Lung (tissue), 12 donors: Measurements from ENCODE around the gene SND1. TPM values are rescaled to one million over a fixed set of nuclear protein-coding genes. Genes with fewer than 3 reads are reported as not detected.
A peak's percentile ranks its signal among the peaks of the same experiment; 100 is the strongest.

Experiments
- ATAC-seq: fragments of 200-7000 bp; cut with Tn5 transposase; one replicate; pipeline ENCODE4 v1.9.1; 2020; ENCODE audit warnings: moderate number of reproducible peaks; ENCODE audit not compliant: insufficient read depth, low FRiP score
- DNase-seq, 3 donors: peaks; one replicate each; pipeline ENCODE4 v3.0.0-alpha.2; 2013 to 2017
- H3K27ac ChIP-seq, 2 donors: one replicate each; pipeline ENCODE4 v1.5.1; 2013; ENCODE audit warnings: mild to moderate bottlenecking in 2 of 2, moderate library complexity in 2 of 2, control low read depth in 1 of 2, inconsistent platforms in 1 of 2, low read depth in 1 of 2, low read length in 1 of 2
- H3K27me3 ChIP-seq, 3 donors: one replicate each; pipeline ENCODE4 v1.5.1; 2013; ENCODE audit warnings: low read length in 2 of 3; ENCODE audit not compliant: control insufficient read depth in 3 of 3, insufficient read depth in 3 of 3
- H3K36me3 ChIP-seq, 4 donors: one replicate each; pipeline ENCODE4 v1.5.1; 2013; ENCODE audit warnings: low read length in 4 of 4, mild to moderate bottlenecking in 1 of 4, moderate library complexity in 1 of 4; ENCODE audit not compliant: control insufficient read depth in 4 of 4, insufficient read depth in 4 of 4
- H3K4me1 ChIP-seq, 5 donors: one replicate each; pipeline ENCODE4 v1.5.1; 2013; ENCODE audit warnings: low read length in 5 of 5, mild to moderate bottlenecking in 2 of 5, moderate library complexity in 1 of 5; ENCODE audit not compliant: control insufficient read depth in 5 of 5, insufficient read depth in 5 of 5
- H3K4me3 ChIP-seq: one replicate; pipeline ENCODE4 v1.5.1; 2013; ENCODE audit warnings: mild to moderate bottlenecking, control low read depth, moderate library complexity
- H3K9ac ChIP-seq, 2 donors: one replicate each; pipeline ENCODE4 v1.5.1; 2013; ENCODE audit warnings: low read length in 2 of 2, control low read depth in 1 of 2; ENCODE audit not compliant: insufficient read depth in 1 of 2
- H3K9me3 ChIP-seq, 4 donors: one replicate each; pipeline ENCODE4 v1.5.1; 2013; ENCODE audit warnings: low read length in 3 of 4, mild to moderate bottlenecking in 1 of 4, moderate library complexity in 1 of 4; ENCODE audit not compliant: control insufficient read depth in 4 of 4, insufficient read depth in 3 of 4
- CTCF ChIP-seq: IDR thresholded peaks from 2 replicates; pipeline ENCODE4 v1.5.1; 2012; ENCODE audit warnings: mild to moderate bottlenecking; ENCODE audit errors: control extremely low read depth, extremely low read depth
- whole genome bisulfite sequencing, 2 donors: extraction: QIAGEN DNeasy Blood & Tissue Kit; methylation state at CpG; one replicate each; pipeline ENCODE4 v1.1.7; 2013; 5-methylcytosine and 5-hydroxymethylcytosine counted together
- polyA plus RNA-seq, 2 donors: library from polyadenylated mRNA; stranded (reverse); fragments of 200-250 nt; gene quantifications; one replicate each; pipeline ENCODE4 v1.2.1, GENCODE V29; 2013
- total RNA-seq, 2 donors: library from RNA; depleted of rRNA in 1 of 2; stranded (reverse); fragments of >200 nt in 1 of 2; gene quantifications; one replicate each; pipeline ENCODE4 v1.2.1, GENCODE V29; 2014 to 2021
- donor health status: control.
- donor health status: control.
- donor health status: Bipolar disorder and iron deficiency.
- donor health status: healthy.
- donor health status: DM: yes; HTN: yes; CAD: no.

Gene SND1
- total and polyA plus RNA-seq, 4 donors, result 94.5 to 210 (median 137) TPM

- Histone ChIP-seq H3K27me3 (no peaks in the 10 kb centered on the region), H3K27ac (no peak overlapping the region), H3K9ac (no peak overlapping the region), H3K36me3 (peaks cover 0 to 7% (median 5%) of the 10 kb centered on the region in 4 donors), H3K9me3 (no peaks in the 10 kb centered on the region), H3K4me1 (peaks cover 0 to 9% (median 3%) of the 10 kb centered on the region in 5 donors), H3K4me3 (no peak overlapping the region)
- no peak for TF ChIP-seq CTCF
- no peak for DNase-seq
- ATAC-seq, result no peak
Measured at GRCh38 chr7:127924874-127925273, 272.9 kb downstream of the SND1 start.

- no peaks in the 10 kb centered on the region for H3K9me3 ChIP-seq
- WGBS, 2 donors, result 83 to 91% methylated on average over 3 of the region's 3 CpGs
Measured at GRCh38 chr7:127927348-127927696, 275.3 kb downstream of the SND1 start.

GRCh38 chr7:127928222-127928621 is 276.2 kb downstream of the SND1 start:
- no peak for ATAC-seq

More at GRCh38 chr7:127927348-127927696, 275.3 kb downstream of the SND1 start:
- H3K9ac ChIP-seq, result no peak overlapping the region
- H3K27me3 ChIP-seq, result no peaks in the 10 kb centered on the region
- no peak overlapping the region for H3K27ac ChIP-seq
- DNase-seq (peak; percentile 17 to 59 (median 25)), ATAC-seq (no peak)
- no peak for TF ChIP-seq CTCF
- peaks cover 0 to 9% (median 3%) of the 10 kb centered on the region in 5 donors for H3K4me1 ChIP-seq
- no peak overlapping the region for H3K4me3 ChIP-seq
- H3K36me3 ChIP-seq, result peaks cover 14 to 19% (median 17%) of the 10 kb centered on the region in 4 donors

More at GRCh38 chr7:127928222-127928621, 276.2 kb downstream of the SND1 start:
- no peak for TF ChIP-seq CTCF
- Histone ChIP-seq H3K9me3 (no peaks in the 10 kb centered on the region), H3K36me3 (peaks cover 14 to 19% (median 17%) of the 10 kb centered on the region in 4 donors), H3K27ac (no peak overlapping the region), H3K4me3 (no peak overlapping the region), H3K9ac (no peak overlapping the region), H3K27me3 (no peaks in the 10 kb centered on the region), H3K4me1 (peaks cover 0 to 9% (median 3%) of the 10 kb centered on the region in 5 donors)
- DNase-seq, result no peak
- WGBS, 2 donors, result 95 to 98% methylated on average over 3 of the region's 3 CpGs
